ENCODE measurements around the gene BBOF1.
A peak's percentile ranks its signal among the peaks of the same experiment; 100 is the strongest.
"Not testable (repeated sequence)": the region's sequence is repeated elsewhere in the genome, so short reads cannot be mapped to it uniquely, and the experiment has no call there.

BBOF1 gene

GRCh38 chr14:74018586-74019407 is at the start of gene BBOF1, which contains the start of gene ENTPD5:
Gene BBOF1, plus strand, starts transcription at chr14:74019349. Its CDS starts 130 bp downstream, at chr14:74019479.
Gene ENTPD5, minus strand, starts transcription at chr14:74019288. Its CDS starts 31,186 bp downstream, at chr14:73988102.
- DNase-seq: peak; percentile 38

- no peak for DNase-seq
Measured at GRCh38 chr14:73973497-73973896, 45.7 kb upstream of the BBOF1 start.

- DNase-seq: no peak
Measured at GRCh38 chr14:73976125-73976524, 43.0 kb upstream of the BBOF1 start.

GRCh38 chr14:73977896-73978295 is 41.3 kb upstream of the BBOF1 start:
- no peak for DNase-seq

- no peak for DNase-seq
Measured at GRCh38 chr14:73988065-73988464, 31.1 kb upstream of the BBOF1 start.

- DNase-seq: not testable (repeated sequence)
Measured at GRCh38 chr14:73988656-73989055, 30.5 kb upstream of the BBOF1 start.

- DNase-seq: no peak
Measured at GRCh38 chr14:73991092-73991491, 28.1 kb upstream of the BBOF1 start.

- DNase-seq: not testable (repeated sequence)
Measured at GRCh38 chr14:73994926-73995325, 24.2 kb upstream of the BBOF1 start.

GRCh38 chr14:73995977-73996378 is 23.2 kb upstream of the BBOF1 start:
- DNase-seq: no peak

GRCh38 chr14:73996731-73997107 is 22.4 kb upstream of the BBOF1 start:
- DNase-seq: no peak

GRCh38 chr14:73997108-73997943 is 21.8 kb upstream of the BBOF1 start:
- no peak for DNase-seq

- no peak for DNase-seq
Measured at GRCh38 chr14:73997944-73998447, 21.2 kb upstream of the BBOF1 start.

- no peak for DNase-seq
Measured at GRCh38 chr14:73998726-73999125, 20.4 kb upstream of the BBOF1 start.

- DNase-seq: not testable (repeated sequence)
Measured at GRCh38 chr14:74005664-74006063, 13.5 kb upstream of the BBOF1 start.

- DNase-seq: no peak
Measured at GRCh38 chr14:74008843-74009499, 10.2 kb upstream of the BBOF1 start.

GRCh38 chr14:74014299-74014698 is 4.8 kb upstream of the BBOF1 start:
- DNase-seq: no peak

- DNase-seq: no peak
Measured at GRCh38 chr14:74015176-74015575, 4.0 kb upstream of the BBOF1 start.

- DNase-seq: no peak
Measured at GRCh38 chr14:74015963-74016362, 3.2 kb upstream of the BBOF1 start.

GRCh38 chr14:74018174-74018585 is 969 bp upstream of the BBOF1 start:
- DNase-seq: peak; percentile 23

GRCh38 chr14:74019408-74020137 is 424 bp downstream of the BBOF1 start:
- DNase-seq: no peak

- no peak for DNase-seq
Measured at GRCh38 chr14:74022346-74022745, 3.2 kb downstream of the BBOF1 start.

- DNase-seq: no peak
Measured at GRCh38 chr14:74029136-74029535, 10.0 kb downstream of the BBOF1 start.

Data from DMS 273 treated with DMSO at 0.1 percent for 48 hours (cell line).